ENCODE results near the gene EZH2. TPM values are rescaled to one million over a fixed set of nuclear protein-coding genes. Genes with fewer than 3 reads are reported as not detected.

Gene EZH2
- total RNA-seq (2022; extraction: Qiagen RNA extraction): 19.2 to 21.9 TPM (median 19.3 TPM) in 5 replicates

DNA sequence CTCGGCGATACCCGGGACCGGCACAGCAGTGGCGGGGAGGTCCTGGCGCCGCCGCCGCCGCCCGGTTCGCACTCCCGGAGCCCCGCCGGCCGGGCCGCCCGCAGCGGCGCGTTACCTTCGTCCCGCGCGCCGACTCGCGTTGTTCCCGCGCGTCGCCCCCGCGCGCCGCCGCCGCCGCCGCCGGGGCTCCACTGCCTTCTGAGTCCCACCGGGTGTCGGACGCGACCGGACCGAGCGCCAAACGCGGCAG lies at the start of gene EZH2:
EZH2 (minus strand) TSS at position 243 of the 250 bp plus-strand sequence. CDS start 36,993 bp downstream, outside the sequence.

Other genes with a start within 250 kb of the EZH2 start
- 52.9 to 62.1 TPM (median 55.1 TPM) in 5 replicates for gene CUL1, start 185.4 kb downstream of the EZH2 start, total RNA-seq (2022; extraction: Qiagen RNA extraction)
- gene PDIA4, start 144.2 kb upstream of the EZH2 start, total RNA-seq (2022; extraction: Qiagen RNA extraction): 164 to 209 TPM (median 175 TPM) in 5 replicates
- gene ZNF786, start 206.4 kb upstream of the EZH2 start, total RNA-seq (2022; extraction: Qiagen RNA extraction): 5.9 to 6.8 TPM (median 6.2 TPM) in 5 replicates
- 1.1 to 1.7 TPM (median 1.4 TPM) in 5 replicates for gene ZNF425, start 242.0 kb upstream of the EZH2 start, total RNA-seq (2022; extraction: Qiagen RNA extraction)